ENCODE results near the gene RERE. TPM values are rescaled to one million over a fixed set of nuclear protein-coding genes. Genes with fewer than 3 reads are reported as not detected.

The RERE gene
- total RNA-seq, 4 donors from 2014 or later: 86.4 to 111 (median 103) TPM

GRCh38 chr1:8747879-8748825 is 69.3 kb downstream of the RERE start:
- TF ChIP-seq EP300 (IDR thresholded peaks at IDR 0.05) (no peak), POLR2A (IDR thresholded peaks at IDR 0.05) (no peak), CTCF (IDR thresholded peaks at IDR 0.05) (no peak)
- no peaks in the 10 kb centered on the region for H3K27me3 ChIP-seq

GRCh38 chr1:8746554-8746953 is 70.9 kb downstream of the RERE start:
- no peak overlapping the region for H3K27ac ChIP-seq
- peaks cover 0 to 5% (median 2%) of the 10 kb centered on the region in 4 donors for H3K4me1 ChIP-seq
- TF ChIP-seq CTCF (IDR thresholded peaks at IDR 0.05): no peak
- no peak for TF ChIP-seq EP300 (IDR thresholded peaks at IDR 0.05)
- TF ChIP-seq POLR2A (IDR thresholded peaks at IDR 0.05): no peak
- H3K9me3 ChIP-seq: no peaks in the 10 kb centered on the region
- H3K36me3 ChIP-seq: no peaks in the 10 kb centered on the region
- H3K27me3 ChIP-seq: no peaks in the 10 kb centered on the region
- no peak for DNase-seq (ENCODE audit: low spot score in 2 of 2)
- 84 to 88% methylated on average over 3 of the region's 3 CpGs for WGBS, 2 donors
- H3K4me3 ChIP-seq: no peak overlapping the region

More at GRCh38 chr1:8747879-8748825, 69.3 kb downstream of the RERE start:
- DNase-seq (ENCODE audit: low spot score in 2 of 2): no peak
- Histone ChIP-seq H3K4me3 (no peak overlapping the region), H3K9me3 (no peaks in the 10 kb centered on the region), H3K36me3 (no peaks in the 10 kb centered on the region), H3K4me1 (peaks cover 0 to 6% (median 2%) of the 10 kb centered on the region in 4 donors), H3K27ac (no peak overlapping the region)
- 87 to 93% methylated on average over 15 of the region's 15 CpGs for WGBS, 2 donors

DNA sequence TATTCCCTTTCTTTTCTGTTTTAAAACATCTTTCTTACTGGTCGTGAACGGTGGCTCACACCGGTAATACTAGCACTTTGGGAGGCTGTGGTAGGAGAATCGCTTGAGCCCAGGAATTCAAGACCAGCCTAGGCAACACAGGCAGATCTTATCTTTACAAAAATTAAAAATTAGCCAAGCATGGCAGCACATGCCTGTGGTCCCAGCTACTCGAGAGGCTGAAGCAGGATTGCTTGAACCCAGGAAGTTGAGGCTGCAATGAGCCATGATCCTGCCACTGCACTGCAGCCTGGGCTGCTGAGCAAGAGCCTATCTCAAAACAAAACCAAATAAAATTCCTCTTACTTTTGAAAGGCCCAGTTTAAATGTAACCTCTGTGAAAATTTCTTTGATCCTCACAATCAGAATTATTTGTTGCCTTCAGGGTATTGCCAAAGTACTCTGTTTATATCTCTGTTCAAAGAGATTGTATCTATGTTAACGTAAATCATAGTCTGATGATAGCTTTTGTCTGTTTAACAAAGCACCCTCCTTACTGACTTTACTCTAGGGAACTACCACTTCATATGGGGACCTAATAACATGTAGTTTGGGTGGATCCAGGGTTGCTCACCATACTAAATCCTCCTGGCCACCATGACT is 71.6 kb downstream of the RERE start:
- H3K27me3 ChIP-seq: no peaks in the 10 kb centered on the region
- H3K27ac ChIP-seq: no peak overlapping the region
- H3K4me3 ChIP-seq: no peak overlapping the region
- TF ChIP-seq POLR2A (IDR thresholded peaks at IDR 0.05) (no peak), EP300 (IDR thresholded peaks at IDR 0.05) (no peak), CTCF (IDR thresholded peaks at IDR 0.05) (no peak)
- no peaks in the 10 kb centered on the region for H3K36me3 ChIP-seq
- peaks cover 0 to 5% (median 2%) of the 10 kb centered on the region in 4 donors for H3K4me1 ChIP-seq
- DNase-seq (ENCODE audit: low spot score in 2 of 2): no peak
- 89 to 92% methylated on average over 6 of the region's 6 CpGs for WGBS, 2 donors
- no peaks in the 10 kb centered on the region for H3K9me3 ChIP-seq

GRCh38 chr1:8745346-8745745 is 72.1 kb downstream of the RERE start:
- H3K27ac ChIP-seq: no peak overlapping the region

More at GRCh38 chr1:8745346-8745745, 72.1 kb downstream of the RERE start:
- no peak for DNase-seq (ENCODE audit: low spot score in 2 of 2)
- Histone ChIP-seq H3K36me3 (no peaks in the 10 kb centered on the region), H3K4me1 (peaks cover 0 to 5% (median 2%) of the 10 kb centered on the region in 4 donors), H3K27me3 (no peaks in the 10 kb centered on the region), H3K4me3 (no peak overlapping the region), H3K9me3 (no peaks in the 10 kb centered on the region)
- WGBS, 2 donors: 83 to 85% methylated on average over 6 of the region's 6 CpGs
- no peak for TF ChIP-seq CTCF (IDR thresholded peaks at IDR 0.05)
- TF ChIP-seq POLR2A (IDR thresholded peaks at IDR 0.05): no peak
- TF ChIP-seq EP300 (IDR thresholded peaks at IDR 0.05): no peak
